GM21723 (cell line): ENCODE measurements around the gene ARHGEF11.

Experiments
- ATAC-seq: cut with Tn5 transposase; IDR thresholded peaks from one replicate; pipeline ENCODE4 v1.9.1; 2021; ENCODE audit warnings: mild to moderate bottlenecking, moderate library complexity; ENCODE audit not compliant: unreplicated experiment

The ARHGEF11 gene

DNA sequence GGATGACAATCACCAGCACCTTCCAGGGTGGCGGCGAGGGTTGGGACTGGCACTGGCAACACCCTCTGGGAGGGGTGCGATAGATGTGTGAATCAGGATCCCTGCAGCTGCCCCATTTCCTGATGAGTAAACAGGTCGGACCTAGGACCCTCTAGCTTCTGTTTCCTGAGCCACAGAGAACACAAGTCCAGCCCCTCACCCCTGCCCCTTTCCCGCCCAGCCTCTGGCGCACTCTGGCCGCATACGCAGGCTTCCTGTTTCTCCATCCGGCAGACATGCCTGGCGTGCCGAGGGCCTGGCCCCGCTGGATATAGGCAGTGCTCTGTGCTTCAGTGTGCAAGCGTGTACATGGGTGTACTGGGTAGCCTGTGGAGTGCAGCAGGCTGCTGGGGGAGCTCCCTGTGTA, 147.4 kb downstream of the ARHGEF11 start:
- no peak for ATAC-seq

DNA sequence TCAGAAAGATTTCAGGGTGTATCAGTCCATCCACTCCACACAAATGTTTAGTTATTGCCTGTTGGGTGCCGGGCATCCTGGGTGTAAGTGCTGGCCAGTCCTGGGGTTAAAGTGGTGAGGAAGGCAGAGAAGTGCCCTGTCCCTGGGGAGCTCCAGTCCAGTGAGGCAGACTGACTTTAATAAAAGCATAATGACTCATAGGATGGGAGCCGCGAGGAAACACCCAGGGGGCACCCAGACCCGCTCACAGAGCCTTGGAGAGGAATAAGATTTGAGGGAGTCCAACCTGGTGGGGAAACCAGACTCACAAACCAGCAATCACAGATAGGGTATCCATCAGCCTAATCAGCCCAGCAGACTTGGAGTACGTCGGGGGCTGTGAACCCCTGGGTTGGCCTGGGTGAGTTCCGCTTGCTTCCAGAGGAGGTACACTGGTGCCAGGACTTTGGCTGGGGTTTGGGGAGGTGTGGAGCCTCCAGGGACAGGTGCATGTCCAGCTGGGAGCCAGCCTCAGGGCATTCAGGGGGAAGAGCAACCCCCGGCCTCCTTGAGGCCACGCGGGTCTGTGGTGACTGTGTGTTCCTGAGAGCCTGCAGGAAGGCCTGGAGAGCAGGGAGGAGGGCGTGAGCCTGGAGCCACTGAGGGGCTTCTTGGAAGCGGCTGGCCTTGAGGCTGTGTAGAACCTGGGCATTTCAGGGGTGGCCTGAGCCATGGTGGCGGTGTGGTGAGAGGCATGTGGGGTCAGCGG, 148.3 kb downstream of the ARHGEF11 start:
- no peak for ATAC-seq

DNA sequence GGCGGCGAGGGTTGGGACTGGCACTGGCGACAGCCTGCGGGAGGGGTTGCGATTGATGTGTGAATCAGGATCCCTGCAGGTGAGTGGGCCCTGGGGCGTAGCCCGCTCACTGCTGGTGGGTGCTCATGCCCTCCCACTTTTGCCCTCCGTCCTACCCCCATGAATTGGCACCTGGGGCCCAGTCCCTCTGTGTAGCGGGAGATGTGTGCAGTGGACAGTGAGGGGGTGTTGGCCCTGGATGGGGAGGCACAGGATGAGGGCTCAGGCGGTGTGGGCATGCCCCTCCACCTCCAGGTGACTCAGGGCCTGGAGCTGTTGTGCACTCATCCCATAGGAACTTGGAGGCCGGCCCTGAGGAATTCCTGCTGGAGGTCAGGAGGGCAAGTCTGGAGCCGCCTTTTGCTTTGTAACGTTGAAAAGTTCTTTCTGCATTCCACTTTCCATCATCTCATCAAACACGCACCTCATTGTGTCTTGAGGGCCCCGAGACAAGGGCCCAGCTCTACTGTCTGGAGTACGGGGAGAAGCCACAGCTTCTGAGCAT, 149.0 kb downstream of the ARHGEF11 start:
- ATAC-seq = no peak

DNA sequence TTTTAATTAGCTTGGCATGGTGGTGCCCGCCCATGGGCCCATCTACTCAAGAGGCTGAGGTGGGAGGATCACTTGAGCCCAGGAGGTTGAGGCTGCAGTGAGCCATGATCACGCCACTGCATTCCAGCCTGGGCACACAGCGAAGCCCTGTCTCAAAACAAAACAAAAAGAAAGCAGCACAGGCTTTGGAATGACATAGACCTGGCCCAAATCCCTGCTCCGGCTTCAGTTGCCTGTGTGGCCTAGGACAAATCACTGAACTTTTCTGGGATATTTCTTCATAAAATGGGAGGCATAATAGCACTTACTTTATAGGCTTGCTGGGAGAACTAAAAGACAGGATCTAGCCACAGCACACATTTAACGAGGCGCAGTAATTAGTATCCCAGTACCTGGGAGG, 149.6 kb downstream of the ARHGEF11 start:
- ATAC-seq = no peak

DNA sequence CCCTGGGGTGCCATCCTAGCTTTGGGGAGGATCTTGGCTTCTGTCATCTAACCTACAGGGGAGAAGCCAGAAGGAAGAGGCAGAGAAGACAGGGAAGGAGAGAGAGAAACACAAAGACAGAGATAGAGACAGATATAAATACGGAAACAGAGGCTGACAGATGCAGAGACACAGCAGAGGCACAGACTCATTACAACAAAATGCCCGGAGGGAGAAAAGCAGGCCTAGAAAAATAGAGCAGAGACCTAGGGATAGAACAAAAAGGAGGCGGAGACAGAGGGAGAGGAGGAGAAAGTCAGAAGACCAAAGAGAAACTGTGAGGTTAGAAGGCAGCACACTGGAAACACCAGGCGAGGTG, 150.1 kb downstream of the ARHGEF11 start:
- ATAC-seq = no peak

DNA sequence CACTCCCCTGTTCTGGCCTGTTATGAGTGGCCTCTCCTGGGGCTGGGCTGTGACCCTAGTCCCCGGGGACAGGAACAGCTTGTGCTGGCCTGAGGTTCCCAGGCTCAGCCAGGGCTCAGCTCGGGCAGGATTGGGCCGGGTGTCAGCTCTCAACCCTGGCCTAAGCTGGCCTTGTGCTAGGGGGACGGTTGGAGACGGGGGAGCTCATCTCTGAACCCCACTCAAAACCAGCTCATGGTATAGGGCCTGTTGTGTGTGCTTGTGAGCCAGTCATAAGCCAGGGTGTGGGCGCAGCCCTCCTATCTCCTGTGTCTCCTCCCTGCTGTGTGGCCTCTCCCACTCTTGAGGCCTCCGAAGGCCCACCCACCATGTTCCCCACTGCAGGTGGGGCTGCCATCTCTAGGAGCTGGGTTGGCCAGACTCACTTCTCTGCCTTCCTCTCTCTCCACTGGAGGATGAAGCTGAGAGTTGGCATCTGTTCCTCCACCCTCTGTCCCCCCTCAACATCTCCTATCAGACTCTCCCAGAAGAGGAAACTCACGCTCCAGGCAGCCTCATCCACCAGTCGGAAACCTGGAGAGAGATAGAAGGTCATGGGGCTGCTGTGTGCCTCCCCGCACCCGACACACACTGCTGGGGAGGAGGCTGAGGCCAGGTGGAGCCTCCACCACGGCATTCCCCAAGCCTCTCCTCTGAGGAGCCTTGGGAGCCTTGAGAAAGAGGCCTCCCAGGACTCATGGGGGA, 150.7 kb downstream of the ARHGEF11 start:
- ATAC-seq = no peak

DNA sequence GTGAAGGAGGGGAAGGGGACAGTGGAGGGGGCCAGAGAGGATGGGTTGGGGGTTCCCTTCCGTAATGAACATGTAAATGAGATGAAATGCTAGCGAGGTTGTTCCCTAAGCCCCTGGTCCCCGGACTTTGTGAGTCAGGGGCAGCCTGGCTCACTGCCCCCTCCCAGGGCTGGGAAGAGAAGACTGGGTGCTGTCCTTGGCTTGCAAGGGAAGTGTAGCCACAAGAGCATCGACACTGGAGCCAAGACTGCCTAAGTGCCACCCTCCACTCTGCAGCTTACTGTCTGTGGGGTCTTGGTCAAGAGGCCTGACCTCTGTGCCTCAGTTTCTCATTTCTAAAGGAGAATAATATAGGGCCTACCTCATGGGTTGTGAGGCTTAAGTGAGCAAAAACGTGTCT, 151.5 kb downstream of the ARHGEF11 start:
- ATAC-seq = no peak

DNA sequence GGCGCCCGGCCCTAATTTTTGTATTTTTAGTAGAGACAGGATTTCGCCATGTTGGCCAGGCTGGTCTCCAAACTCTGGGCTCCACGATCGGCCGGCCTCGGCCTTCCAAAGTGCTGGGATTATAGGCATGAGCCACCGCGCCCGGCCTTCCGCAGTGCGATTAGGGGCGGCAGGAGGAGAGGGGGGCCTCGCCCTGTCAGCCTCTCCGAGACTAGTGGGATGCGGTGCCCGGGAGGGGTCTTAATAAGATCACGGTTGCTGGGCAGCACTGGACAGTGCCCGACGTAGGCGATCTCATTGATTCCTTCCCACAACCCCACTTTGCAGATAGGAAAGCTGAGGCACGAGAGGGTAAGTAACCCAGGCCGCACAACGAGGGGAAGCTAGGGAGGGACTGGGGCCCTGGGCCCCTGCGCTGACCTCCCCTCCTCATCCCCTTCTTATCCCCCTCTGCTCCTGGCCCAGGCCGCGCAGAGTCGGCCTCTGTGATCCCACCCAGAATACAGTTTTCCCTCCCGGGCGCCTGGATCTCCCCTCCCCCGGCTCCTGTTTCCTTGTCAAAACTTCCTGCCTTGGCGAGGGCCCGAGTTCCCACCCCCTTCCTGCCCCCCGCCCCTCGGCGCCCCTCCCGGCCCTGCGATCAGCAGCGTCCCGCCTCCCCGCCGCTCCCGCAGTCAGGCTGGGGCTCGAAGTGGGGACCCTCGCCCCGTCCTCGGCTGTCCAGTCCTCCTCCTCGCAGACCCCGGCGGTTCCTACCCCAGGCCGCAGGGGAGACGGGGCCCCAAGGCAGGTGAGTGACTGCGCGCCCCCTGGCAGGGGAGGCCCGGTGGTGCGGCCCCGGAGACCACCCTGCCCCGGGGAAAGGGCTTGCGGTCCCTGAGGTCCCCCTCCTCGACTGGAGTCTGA, 152.2 kb downstream of the ARHGEF11 start, which contains the start of gene PEAR1:
Gene PEAR1 (plus strand): TSS at position 671 of the 906 bp plus-strand sequence. CDS start 10,209 bp downstream, outside the sequence.
- no peak for ATAC-seq

DNA sequence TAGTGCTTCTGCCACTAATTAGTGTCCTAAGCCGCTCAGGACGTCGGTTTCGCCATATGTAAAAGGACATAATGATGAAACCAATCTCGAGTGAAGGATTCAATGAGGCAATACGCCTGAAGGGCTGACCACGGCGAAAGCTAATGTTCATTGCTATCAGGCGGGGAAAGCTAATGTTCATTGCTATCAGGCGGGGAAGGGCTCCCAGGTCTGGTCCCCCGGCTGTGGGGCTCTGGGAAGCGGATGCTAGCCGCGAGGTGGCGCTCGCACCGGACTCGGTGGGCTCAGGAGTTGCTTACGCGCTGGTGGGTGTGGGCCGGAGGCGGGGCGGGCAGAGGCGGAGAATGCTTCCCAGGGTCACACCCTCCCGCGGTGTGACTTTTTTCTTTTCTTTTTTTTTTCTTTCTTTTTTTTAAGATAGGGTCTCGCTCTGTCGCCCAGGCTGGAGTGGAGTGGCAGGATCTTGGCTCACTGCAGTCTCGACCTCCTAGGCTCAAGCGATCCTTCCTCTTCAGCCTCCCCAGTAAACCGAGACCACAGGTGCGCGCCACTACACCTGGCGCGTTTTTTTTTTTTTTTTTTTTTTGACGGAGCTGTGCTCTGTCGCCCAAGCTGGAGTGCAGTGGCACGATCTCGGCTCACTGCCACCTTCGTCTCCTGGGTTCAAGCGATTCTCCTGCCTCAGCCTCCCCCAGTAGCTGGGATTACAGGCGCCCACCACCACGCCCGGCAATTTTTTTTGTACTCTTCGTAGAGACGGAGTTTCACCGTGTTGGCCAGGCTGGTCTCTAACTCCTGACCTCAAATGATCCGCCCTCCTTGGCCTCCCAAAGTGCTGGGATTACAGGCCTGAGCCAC, 153.1 kb downstream of the ARHGEF11 start:
- ATAC-seq = peak; percentile 70

DNA sequence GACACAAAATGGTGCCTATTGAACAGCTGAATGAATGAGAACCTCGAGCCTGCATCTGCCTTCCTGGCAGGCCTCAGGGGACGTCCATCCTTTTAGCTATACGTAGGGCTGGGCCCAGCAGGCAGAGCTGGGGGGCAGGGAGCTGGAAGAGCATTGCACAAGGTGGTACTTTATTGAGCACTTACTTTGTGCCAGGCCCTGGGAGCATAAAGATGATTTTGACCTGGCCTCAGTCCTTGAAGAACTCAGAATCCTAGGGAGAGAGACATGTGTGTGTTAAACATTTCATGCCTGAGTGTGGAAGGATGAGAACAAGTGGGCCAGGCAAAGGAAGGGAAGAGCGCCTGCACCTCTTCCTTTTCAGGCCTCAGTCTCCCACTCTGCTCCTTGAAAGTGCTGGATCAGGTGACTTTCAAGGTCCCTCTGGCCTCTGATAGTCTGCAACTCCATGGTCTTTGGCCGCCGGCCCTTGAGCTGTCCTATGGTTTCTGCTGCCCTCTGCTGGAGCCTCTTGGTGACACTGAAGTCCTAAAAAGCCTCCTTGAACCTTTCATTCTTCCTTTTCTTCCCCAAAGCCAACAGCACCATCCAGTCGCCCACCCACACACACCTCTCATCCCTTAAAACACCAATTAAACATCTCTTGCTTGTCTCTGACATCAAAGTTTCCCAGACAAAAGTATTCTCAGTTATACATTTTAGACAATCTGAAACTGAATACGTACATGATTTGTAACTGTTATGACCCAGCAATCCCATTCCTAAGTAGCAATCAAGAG, 155.6 kb downstream of the ARHGEF11 start:
- no peak for ATAC-seq

DNA sequence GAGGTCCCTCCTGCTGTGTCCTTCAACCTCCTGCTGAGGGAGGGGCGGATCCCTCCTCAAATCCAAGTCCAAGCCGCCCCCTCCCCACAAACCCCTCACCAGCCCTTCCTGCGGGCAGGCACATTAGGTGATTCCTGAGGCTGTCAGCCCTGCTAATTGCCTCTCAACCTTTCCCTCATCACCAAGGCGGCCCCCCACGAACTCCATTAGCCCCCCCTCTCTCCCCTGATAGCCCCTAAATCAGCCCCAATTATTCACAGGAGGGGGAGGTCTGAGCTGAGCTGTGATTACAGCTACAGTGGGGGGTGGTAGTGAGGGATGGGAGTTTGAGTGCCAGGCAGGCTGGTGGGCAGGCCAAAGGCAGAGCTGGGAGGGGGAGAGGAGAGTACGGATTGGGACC, 157.8 kb downstream of the ARHGEF11 start:
- no peak for ATAC-seq

DNA sequence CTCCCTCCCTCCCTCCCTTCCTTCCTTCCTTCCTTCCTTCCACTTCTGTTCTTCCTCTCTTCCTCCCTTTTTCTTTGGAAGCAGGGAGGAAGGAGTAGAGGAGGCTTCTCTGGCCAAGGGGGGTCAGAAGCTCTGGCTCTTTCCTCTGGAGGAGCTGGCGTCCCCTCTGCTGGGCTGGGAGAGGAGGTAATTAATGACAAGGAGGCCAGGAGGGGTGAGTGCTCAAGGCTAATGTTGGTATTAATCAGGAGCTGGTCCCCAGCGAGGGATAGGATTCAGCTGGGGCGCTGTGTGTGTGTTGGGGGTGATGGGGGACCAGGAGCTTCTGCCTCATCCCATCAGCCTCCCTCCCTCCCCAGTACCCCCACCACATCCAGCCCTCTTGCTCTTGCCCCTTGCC, 158.2 kb downstream of the ARHGEF11 start:
- ATAC-seq = no peak

DNA sequence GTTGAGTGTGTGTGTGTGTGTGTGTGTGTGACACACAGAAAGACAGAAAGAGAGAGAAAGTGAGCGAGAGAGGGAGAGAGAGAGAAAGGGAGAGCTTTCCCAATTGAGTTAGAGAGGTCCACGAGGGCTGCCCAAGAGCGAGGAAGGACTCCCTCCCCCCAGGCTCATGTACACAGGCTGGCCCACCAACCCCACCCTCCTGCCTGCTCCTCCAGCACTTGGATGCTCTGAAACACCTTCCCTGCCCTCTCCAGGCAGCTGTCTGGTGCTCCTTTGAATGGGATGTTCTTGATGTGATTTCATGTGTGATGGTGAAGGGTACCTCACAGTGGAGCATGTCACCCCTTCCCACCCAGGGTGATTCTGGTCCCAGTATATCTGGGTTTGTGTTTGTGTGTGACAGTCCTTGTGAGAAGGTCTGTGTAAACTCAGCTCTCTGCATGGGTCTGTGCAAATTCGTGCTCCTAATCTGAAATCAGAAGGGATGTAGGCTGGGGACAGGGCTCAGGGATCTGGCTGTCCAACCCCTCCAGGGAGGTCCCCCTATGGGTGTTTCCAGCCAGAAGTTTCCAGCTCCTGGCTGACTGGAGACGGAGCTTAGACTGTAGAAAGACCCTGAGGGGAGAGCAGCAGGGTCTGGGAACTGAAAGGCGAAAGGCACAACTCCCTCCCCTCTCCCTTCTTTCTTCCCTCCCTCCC, 158.8 kb downstream of the ARHGEF11 start:
- no peak for ATAC-seq

DNA sequence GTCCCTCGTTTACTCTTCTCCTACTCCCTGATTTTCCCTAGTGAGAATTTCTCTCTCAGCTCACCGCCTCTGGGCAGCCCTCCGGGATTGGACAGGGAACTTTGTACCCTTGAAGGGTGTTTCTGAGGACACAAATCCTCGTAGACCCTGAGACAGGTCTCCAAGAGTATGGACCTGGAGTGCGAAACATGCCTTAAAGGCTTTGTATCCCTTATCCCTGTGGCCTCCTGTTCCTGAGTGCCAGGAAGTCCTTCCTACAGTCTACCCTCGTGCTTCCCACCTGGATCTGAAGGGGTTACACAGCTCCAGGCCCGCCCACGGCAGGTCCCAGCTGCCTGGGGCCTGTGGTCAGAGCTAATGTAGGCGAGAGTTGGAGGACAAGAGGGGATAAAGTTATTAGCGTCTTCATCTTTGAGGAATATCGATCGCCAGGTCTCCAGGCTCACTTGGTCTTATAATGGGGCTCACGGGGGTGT, 159.6 kb downstream of the ARHGEF11 start:
- ATAC-seq = no peak

DNA sequence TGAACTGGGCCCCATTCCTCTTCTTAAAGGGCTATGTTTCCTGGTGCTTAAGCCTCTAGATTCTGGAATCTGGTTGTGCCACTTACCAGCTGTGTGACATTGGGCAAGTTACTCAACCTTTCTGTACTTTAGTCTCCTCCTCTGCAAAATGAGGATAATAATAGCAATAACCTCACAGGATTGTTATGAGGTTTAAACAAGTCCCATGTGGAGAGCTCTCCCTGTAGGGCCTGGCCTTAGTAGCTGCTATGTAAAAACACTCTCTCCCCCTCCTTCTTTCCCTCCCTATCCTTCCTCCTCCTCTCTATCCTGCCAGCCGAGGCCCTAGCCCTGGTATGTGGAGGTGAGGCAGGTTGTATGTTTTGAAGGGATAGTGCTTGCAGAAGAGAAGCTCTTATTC, 160.2 kb downstream of the ARHGEF11 start:
- no peak for ATAC-seq
